NK-92 (cell line): ENCODE results near the gene FGF1.

ENCODE experiments used
- DNase-seq: peaks from one replicate; lab custom pipeline; 2025; ENCODE audit not compliant: unreplicated experiment; lab: John Stamatoyannopoulos, UW

FGF1 gene

DNA sequence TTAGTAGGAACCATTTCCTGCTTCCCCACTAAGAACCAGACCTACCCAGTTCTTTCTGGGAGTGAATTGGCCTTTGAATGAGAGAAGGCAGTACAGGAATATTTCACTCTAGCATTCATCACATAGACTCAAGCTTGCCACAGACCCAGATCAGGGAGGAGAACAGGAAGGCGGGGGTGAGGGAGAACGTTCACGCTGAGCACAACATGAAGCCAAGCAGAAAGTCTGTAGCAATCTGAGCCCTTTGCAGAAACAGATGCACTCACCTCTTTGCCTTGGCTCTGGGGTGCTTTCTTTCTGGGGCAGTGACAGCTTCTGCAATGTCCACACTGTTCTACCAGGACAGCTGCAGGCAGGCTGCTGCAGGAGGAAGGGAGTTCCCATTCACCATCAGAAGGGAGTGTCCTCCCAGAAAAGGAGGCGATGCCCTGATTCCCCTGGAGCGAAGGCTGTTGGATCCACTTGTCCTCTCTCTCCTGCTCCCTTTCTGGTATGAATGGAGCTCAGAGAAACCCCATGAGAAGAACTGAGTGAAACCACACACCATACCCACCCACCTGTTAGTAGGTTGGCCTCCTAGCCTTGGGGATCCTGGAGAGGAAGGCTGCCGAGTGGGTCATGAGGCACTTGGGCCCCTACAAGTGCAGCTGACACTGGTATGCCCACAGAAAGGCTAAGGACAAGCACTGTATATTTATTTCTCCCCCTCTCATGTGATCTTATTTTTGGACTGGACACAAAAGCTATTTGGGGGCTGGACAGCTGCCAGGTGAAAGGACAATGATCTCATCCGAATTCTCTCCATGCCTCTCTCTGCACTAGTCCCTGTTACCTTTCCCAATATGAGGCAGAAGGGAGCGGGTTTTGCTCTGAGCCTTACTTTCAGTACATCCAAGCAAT lies 11.7 kb upstream of the FGF1 start:
- DNase-seq, result no peak

DNA sequence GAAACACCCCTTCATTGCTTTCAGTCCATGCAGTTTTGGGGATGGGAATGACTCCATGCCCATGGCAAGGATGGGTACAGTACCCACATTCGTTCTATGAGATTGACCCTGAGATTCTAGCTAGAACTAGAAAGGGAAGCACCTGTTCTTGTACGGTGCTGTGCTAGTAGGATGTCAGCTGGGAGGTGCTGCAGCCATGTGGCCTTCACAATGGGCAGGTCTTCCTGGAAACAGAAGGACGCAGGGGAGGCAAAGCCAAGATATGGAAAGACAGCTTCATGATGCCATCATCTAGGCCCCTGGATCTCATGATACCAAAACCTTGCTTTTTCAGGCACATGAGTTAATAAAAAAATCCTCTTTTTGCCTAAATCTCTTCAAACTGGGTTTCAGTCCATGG lies 10.5 kb upstream of the FGF1 start:
- DNase-seq, result no peak

DNA sequence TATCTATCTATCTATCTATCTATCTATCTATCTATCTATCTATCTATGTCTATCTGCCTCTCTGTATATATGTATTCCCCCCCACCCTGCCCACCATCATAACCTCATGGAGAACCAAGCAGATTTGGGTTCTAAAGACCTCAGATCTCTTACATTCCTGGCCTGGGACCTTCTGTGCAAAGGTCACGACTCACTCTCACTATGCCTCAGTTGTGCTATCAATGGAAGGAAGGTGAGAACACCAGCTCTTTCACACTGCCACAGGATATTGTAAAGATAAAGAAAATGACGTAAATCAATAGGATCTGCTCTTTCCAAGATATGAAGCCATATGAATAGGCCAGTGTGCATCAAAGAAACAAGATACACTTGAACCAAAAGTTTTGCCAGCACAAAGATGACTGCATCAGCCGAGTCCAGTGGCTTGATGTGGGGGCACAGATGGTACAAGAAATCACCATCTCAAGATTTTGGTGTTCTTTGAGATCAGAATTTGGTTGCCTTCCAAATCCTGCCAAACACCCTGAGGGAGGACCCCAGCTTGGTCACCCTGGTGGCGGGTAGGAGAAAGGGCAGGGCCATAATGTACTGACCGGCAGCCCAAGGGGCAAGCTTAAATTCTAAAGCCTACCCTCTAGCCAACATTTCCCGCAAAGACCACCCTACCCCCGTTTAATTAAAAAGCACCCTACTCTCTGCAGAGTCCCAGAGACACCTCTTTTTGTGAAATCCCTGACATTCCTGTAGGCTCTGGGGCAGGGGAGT lies 8.4 kb upstream of the FGF1 start:
- no peak for DNase-seq

GRCh38 chr5:142692321-142692894 lies 6.5 kb upstream of the FGF1 start:
- DNase-seq, result no peak

DNA sequence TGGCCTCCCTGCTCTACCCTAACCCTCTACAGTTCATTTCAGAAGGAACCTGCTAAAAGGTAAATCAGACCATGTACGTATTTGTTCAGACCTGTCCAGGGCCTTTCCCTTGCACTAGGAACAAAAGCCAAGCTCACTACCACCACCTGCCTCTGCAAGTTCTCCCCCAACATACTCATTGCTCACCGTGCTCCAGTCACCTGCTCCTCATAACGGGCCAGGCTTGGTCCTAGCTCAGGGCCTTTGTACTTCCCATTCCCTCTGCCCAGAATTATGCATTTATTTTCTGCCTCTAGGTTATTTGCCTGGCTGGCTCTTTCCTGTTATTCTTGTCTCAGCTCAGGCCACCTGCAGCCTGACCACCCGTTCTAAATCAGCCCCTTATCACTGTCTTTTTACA lies 4.8 kb upstream of the FGF1 start:
- DNase-seq, result no peak

GRCh38 chr5:142689081-142689480 lies 3.2 kb upstream of the FGF1 start:
- no peak for DNase-seq

DNA sequence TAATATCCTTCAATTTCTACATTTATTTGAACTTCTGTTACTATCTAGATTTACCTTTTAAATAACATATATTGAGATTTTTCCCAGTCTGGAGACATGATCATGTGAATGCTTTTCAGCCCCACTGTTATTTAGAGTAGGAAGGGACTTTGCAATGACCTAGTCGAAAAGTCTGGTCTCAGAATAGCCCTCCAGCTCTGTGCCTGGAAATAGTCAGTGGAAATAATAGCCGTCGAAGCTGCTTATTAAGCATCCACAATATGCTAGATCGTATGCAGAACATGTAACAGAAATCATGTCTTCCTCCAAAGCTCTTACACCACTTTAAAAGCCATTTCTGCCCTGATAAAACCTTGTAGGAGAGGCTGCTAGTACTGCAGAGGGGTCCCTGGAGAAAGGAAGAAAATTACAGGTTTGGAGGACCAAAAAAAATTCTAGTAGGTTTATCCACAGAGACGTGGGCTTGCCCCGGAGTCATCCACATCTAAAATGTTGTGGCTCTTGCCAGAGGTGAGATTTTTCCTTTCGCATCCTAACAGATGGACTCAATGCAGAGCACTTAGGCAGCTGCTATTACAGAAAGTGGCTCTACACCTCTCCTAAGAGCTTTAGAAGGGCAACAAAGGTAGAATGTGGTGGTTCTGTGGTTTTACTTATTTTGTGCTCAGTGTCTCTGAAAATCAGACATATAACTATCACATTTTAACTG lies 2.5 kb upstream of the FGF1 start:
- DNase-seq, result no peak

DNA sequence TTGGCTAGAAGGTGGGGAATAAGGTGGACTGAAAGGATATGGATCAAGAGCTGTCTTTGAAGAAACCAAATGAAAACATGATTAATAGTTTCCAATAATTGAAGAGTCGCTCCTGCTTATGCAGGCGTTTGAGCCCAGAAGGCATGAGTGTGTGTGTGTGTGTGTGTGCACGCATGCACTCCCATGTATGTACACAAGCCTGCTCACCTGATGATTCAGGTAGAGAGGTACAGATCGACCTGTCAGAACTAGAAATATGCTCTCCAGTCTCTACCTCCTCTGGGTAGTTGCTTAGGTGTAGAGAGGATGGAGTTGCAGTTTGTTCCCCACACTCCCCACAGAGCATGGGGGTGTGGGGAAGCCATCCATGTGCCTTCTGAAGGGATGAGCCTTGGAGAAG lies 1.1 kb upstream of the FGF1 start:
- DNase-seq, result no peak

- DNase-seq, result no peak
Observed at GRCh38 chr5:142686210-142686734, 382 bp upstream of the FGF1 start.

DNA sequence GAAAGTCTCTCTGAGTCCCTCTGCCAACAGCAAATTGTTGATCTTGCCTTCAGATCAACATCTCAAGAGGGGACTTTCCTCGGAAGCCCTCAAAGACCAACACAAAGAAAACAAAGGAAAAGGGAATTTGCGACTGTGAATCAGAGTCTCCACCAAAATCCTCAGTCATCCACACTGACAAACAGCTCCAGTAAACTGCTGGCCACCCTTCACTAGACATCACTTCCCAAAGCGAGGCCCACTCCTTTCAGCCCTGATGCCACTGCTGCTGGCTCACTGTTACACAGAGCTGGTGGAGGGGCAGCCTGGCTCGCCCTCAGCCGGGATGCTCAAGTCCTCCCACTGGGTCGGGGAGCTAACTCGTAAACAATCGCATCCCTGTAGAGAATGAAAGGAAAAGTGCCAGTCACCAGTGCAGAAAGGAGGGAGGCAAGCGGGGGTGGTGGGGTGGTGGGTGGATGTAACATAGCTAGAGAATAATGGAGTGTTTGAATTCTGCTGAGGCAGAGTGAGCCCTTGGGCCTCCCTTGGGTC lies 1.3 kb downstream of the FGF1 start:
- no peak for DNase-seq

GRCh38 chr5:142683881-142684505 lies 1.9 kb downstream of the FGF1 start:
- DNase-seq, result no peak

DNA sequence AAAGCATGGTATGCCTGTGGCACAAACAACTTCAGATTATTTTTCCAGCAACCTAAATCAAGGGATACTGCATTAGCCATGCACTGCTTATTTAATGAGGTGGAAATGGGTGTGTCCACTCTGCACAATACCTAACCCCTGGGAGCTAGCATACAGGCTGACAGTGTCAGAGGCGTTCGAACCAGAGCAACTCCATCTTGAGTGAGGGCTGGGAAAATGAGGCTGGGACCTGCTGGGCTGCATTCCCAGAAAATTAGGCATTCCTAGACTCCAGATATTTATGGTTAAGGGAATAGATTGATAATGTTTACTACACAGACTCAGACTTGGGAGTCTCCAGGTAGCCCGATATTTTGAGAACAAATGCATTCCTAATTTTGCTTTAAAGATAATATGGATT lies 2.8 kb downstream of the FGF1 start:
- DNase-seq, result no peak

DNA sequence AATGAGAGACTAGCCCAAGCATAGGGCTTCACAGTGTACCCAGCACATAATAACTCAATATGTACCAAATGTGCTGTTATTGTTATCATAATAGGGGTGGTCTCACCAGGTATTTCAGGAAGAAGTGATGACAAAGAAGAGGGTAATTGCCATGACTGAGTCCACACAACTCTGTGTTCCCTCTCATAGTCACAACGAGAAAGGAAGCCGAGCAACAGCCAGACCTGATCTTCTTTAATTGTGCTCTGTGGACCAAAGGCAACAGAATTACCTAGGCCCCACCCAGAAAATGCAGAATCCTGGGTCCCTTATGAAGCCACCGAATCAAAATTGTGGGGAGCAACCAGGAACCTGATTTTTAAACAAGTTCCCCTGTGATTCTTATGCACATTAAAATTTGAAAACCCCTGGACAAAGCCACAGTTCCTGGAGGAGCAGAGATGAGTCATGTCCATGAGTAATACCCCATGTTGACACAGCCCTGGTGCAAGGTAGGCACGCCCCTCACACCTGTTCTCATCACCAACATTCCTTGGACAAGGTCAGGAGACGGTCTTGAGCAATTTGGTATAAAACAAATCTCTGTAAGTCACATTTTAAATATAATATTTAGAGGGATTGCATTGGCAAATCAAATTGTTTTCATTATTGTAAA lies 5.2 kb downstream of the FGF1 start:
- no peak for DNase-seq

DNA sequence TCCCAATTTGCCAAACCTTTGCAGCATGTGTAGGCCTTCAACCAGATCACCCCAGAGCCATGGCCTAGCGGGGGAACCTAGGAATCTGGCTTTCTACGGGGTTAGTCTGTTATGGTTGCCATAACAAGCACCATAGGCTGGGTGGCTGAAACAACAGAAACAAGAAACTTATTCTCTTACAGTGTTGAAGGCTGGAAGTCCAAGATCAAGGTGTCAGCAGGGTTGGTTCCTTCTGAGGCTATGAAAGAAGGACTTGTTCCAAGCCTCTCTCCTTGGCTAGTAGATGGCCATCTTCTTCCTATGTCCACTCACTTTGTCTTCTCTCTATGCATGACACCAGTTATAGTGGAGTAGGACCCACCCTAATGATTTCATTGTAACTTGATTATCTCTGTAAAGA lies 6.1 kb downstream of the FGF1 start:
- no peak for DNase-seq

- DNase-seq, result no peak
Observed at GRCh38 chr5:142678529-142678928, 7.4 kb downstream of the FGF1 start.

DNA sequence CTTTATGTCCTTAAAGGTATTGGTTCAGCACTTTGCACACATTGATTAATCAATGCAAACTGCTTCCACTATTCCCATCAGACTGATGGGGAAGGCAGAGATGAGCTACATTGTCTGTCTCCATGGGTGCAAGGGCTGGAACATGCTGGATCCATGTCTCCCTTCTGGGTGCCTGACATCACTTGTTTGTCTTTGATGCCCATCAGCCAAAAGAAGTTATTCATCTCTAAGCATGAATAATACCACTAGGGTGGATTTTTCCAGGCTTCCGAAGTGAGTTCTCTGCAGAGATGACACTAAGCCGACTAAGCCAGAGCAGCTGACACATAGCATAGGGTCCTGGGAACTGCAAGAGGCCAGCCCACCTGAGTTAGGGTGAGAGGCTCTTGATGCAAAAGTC lies 8.7 kb downstream of the FGF1 start:
- no peak for DNase-seq

DNA sequence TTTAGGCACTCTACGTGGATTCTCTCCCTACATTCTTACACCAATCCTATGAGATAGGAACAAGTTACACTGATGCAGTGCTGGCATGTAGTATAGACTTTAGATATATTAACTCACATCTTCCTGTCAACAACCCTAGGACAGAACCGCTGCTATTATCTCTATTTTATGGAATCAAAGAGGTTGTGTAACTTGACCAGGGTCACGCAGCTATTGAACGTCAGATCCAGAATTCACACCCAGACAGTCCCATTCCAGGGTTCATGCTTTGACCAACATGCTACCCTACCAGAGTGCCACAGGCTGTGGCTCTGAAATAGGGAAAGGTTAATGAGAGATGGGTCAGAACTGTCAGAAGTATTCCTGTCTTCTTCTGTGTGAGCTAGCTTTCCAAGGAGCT lies 9.6 kb downstream of the FGF1 start:
- DNase-seq, result no peak

DNA sequence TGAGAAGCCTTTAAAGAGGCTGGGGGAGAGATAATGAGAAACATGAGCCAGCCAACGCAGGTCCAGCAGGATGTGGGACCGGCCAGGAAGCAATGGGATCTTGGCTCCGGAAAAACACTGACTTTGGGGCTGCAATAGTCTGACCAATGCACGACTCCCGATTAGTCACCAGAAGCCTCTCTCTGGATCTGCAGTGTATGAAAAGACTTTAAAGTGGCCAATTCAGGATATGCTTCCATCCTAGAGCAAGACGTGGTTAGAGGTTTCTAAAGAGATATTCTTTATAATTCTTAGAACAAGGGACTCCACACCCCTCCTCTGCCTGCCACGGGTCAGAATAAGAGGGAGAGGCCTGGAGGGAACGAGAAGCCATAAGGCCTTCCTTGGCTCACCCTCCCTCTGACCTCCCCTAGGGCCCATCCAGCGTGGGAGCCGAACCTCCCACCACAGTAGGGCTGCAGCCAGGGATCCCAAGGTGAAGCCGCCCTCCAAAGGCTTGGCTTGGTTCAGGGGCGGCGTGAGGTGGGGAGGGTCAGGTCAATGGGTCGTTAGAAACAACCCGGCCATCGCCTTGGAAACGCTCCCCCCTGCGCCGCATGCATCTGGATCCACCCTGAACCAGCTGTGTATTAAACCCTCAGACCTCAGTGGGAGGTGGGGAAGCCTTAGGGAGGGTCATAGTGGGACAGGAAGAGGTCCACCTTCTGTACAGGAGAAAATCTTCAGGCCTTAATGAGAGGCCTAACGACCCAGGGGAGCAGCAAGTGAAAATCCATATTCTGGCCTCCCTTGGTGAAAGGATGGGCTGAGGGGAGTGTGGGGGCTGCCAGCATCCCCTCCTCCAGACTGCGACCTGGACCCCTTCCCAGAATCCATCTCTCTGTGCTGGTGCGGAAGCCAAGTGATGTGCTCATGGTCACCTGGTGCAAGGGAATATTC lies 11.1 kb downstream of the FGF1 start:
- no peak for DNase-seq

DNA sequence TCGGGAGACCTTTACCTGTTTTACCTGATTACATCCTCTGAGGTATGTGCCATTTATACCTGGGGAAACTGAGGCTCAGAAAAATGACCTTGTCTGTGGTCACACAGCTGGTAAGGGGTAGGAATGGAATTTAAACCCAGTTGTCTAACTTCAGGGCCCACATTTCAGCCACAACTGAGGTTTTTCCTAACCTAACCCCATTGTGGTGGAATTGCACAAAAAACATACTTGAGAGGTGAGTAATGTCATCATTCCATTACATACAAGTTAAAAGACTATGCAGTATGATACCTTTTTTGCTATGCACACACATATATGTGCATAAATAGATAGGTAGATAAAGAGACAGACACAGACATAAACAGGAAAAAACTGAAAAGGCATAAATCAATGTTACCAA lies 14.1 kb downstream of the FGF1 start:
- no peak for DNase-seq
